Panc1 (cell line): ENCODE results near the gene DHRS3. TPM values are rescaled to one million over a fixed set of nuclear protein-coding genes. Genes with fewer than 3 reads are reported as not detected.
A peak's percentile ranks its signal among the peaks of the same experiment; 100 is the strongest.

Experiments
- ATAC-seq: fragments of 200-7000 bp; cut with Tn5 transposase; 2 replicates; pipeline ENCODE4 v1.9.1; 2020; ENCODE audit warnings: mild to moderate bottlenecking, moderate library complexity
- BruUV-seq: library from RNA; stranded (reverse); fragments of 400-500 nt; replicated peaks from 2 replicates; lab custom pipeline; 2021; lab: Mats Ljungman, UMichigan
- CTCF ChIA-PET: fragments of 300-600 bp; sonication (Branson Sonifier 250); formaldehyde crosslinking; loops from one replicate; lab custom pipeline; 2022; ENCODE audit warnings: antibody characterized with exemption; lab: Charles Lee
- POLR2A ChIA-PET: fragments of 300-600 bp; sonication (Branson Sonifier 250); formaldehyde crosslinking; loops from one replicate; lab custom pipeline; 2022; ENCODE audit warnings: antibody characterized with exemption; lab: Charles Lee
- DNase-seq: peaks from one replicate; pipeline ENCODE4 v3.0.0-alpha.2; 2010; ENCODE audit warnings: low read depth, low spot score
- H3K27ac ChIP-seq: 2 replicates; pipeline ENCODE4 v1.5.1; 2011; ENCODE audit warnings: mild to moderate bottlenecking, low read length, inconsistent platforms
- H3K27me3 ChIP-seq: fragments of 200-500 bp; sonication (Bioruptor generic); 2 replicates; pipeline ENCODE4 v1.6.0; 2014; ENCODE audit warnings: low read length, inconsistent platforms; ENCODE audit not compliant: control insufficient read depth, insufficient read depth
- H3K36me3 ChIP-seq: fragments of 200-500 bp; sonication (Bioruptor generic); 2 replicates; pipeline ENCODE4 v1.5.1; 2014; ENCODE audit warnings: inconsistent platforms, mild to moderate bottlenecking, low read length, moderate library complexity; ENCODE audit not compliant: control insufficient read depth, insufficient read depth
- H3K4me1 ChIP-seq: 2 replicates; pipeline ENCODE4 v1.5.1; 2011; ENCODE audit warnings: inconsistent platforms, mild to moderate bottlenecking, low read length, moderate library complexity; ENCODE audit not compliant: control insufficient read depth, insufficient read depth
- H3K4me3 ChIP-seq, 2 experiments: 2 replicates each; pipeline ENCODE4 v1.5.1; 2011 to 2012; ENCODE audit warnings: low read depth in 2 of 2, low read length in 2 of 2, mild to moderate bottlenecking in 2 of 2, inconsistent platforms in 1 of 2, moderate library complexity in 1 of 2
- H3K9me3 ChIP-seq: fragments of 200-500 bp; sonication (Bioruptor generic); 2 replicates; pipeline ENCODE4 v1.5.1; 2014; ENCODE audit warnings: low read depth, mild to moderate bottlenecking, inconsistent platforms, low read length, moderate library complexity; ENCODE audit not compliant: control insufficient read depth, insufficient read depth
- CTCF ChIP-seq: fragments of 450-650 bp; IDR thresholded peaks from 2 replicates; pipeline ENCODE4 v1.5.1; 2017; ENCODE audit warnings: mild to moderate bottlenecking
- POLR2AphosphoS5 ChIP-seq: IDR thresholded peaks from 2 replicates; pipeline ENCODE4 v1.6.1; 2012; ENCODE audit warnings: mild to moderate bottlenecking, low read depth, low read length, moderate library complexity
- REST ChIP-seq, 2 experiments: IDR thresholded peaks; 2 replicates each; pipeline ENCODE4 v1.6.1; 2011 to 2012; ENCODE audit warnings: low read depth in 2 of 2, control low read depth in 1 of 2, low read length in 1 of 2, mild to moderate bottlenecking in 1 of 2, moderate library complexity in 1 of 2; ENCODE audit not compliant: insufficient read depth in 1 of 2
- SIN3A ChIP-seq: IDR thresholded peaks from 2 replicates; pipeline ENCODE4 v1.6.1; 2012; ENCODE audit warnings: low read depth, mild to moderate bottlenecking, low read length, moderate library complexity, borderline replicate concordance; ENCODE audit not compliant: insufficient read depth
- TCF7L2 ChIP-seq: IDR thresholded peaks from 2 replicates; pipeline ENCODE4 v1.6.1; 2011; ENCODE audit warnings: mild to moderate bottlenecking, low read depth, low read length, inconsistent platforms
- in situ Hi-C: cut with HindIII; loops from 2 replicates; pipeline ENCODE4 v1.10.0; 2016; ENCODE audit warnings: low sequenced_read_pairs, low pct_unique_long_range_greater_than_20kb
- intact Hi-C: fragments of 100-400 bp; cut with micrococcal nuclease; formaldehyde crosslinking; loops from one replicate; pipeline ENCODE4 v1.10.0; 2022; ENCODE audit not compliant: unreplicated experiment
- total RNA-seq: library from RNA; stranded (reverse); gene quantifications from one replicate; pipeline ENCODE4 v1.2.1, GENCODE V29; 2021; ENCODE audit not compliant: unreplicated experiment

Gene DHRS3
- total RNA-seq, 1 experiment from 2014 or later = 113 TPM

GRCh38 chr1:12519693-12520364 lies 98.2 kb downstream of the DHRS3 start:
- Histone ChIP-seq H3K4me3 (no peak overlapping the region), H3K4me1 (peaks cover 16% of the 10 kb centered on the region), H3K27ac (peak overlapping the region; percentile 61), H3K27me3 (no peaks in the 10 kb centered on the region), H3K36me3 (no peaks in the 10 kb centered on the region), H3K9me3 (no peaks in the 10 kb centered on the region)
- ChIA-PET CTCF (interaction anchor here (0.6 kb wide), 1 partner anchor 97 kb away, joined by 4 read pairs; no protein-coding TSS in a partner anchor), POLR2A (no interaction called here)
- DNase-seq (no peak), ATAC-seq (peak; percentile 49)
- intact Hi-C loops (no loop called here), in situ Hi-C loops (no loop called here)
- TF ChIP-seq CTCF (no peak), POLR2AphosphoS5 (no peak), TCF7L2 (no peak), REST (IDR thresholded peaks at IDR 0.05; ENCODE audit: insufficient read depth in 1 of 2, low read depth in 2 of 2, low read length in 1 of 2) (no peak), SIN3A (no peak)
- BruUV-seq = no TSS peak

GRCh38 chr1:12518931-12519692 lies 98.9 kb downstream of the DHRS3 start:
- POLR2A ChIA-PET = no interaction called here
- no peak for DNase-seq
- Histone ChIP-seq H3K9me3 (no peaks in the 10 kb centered on the region), H3K27ac (peak overlapping the region; percentile 61), H3K27me3 (no peaks in the 10 kb centered on the region), H3K4me1 (peaks cover 16% of the 10 kb centered on the region), H3K4me3 (no peak overlapping the region), H3K36me3 (no peaks in the 10 kb centered on the region)
- no TSS peak for BruUV-seq
- peak; percentile 57 for ATAC-seq
- TF ChIP-seq SIN3A = no peak
- TF ChIP-seq REST (IDR thresholded peaks at IDR 0.05; ENCODE audit: insufficient read depth in 1 of 2, low read depth in 2 of 2, low read length in 1 of 2) = no peak
- TF ChIP-seq TCF7L2 = no peak
- no peak for TF ChIP-seq CTCF
- no peak for TF ChIP-seq POLR2AphosphoS5
- in situ Hi-C loops = no loop called here
- intact Hi-C loops = no loop called here
- CTCF ChIA-PET = interaction anchor here (0.7 kb wide), 1 partner anchor 302 kb away, joined by 4 read pairs; no protein-coding TSS in a partner anchor
